ENCODE measurements around the gene CH25H.
A peak's percentile ranks its signal among the peaks of the same experiment; 100 is the strongest.
"Not testable (repeated sequence)": the region's sequence is repeated elsewhere in the genome, so short reads cannot be mapped to it uniquely, and the experiment has no call there.

CH25H gene

GRCh38 chr10:89207181-89207800 is at the start of gene CH25H:
TSS of gene CH25H (minus strand) at chr10:89207317. CDS start at chr10:89207292, 25 bp downstream.
- Mint-ChIP-seq H3K4me1 (peaks cover 17% of the 10 kb centered on the region), H3K27ac (no peak within 1 kb of the TSS), H3K9me3 (no peaks in the 10 kb centered on the region), H3K36me3 (no peaks in the 10 kb centered on the region), H3K4me3 (peak within 1 kb of the TSS; percentile 83)
- ATAC-seq (peak; percentile 81), DNase-seq (ENCODE audit: low spot score in 2 of 2) (peak; percentile 17 to 64)

GRCh38 chr10:89256340-89256739 is 49.2 kb upstream of the CH25H start:
- no peak for ATAC-seq
- H3K9me3 Mint-ChIP-seq, result no peaks in the 10 kb centered on the region
- no peak overlapping the region for H3K4me3 Mint-ChIP-seq

GRCh38 chr10:89255793-89256192 is 48.7 kb upstream of the CH25H start:
- Mint-ChIP-seq H3K4me1 (peaks cover 24% of the 10 kb centered on the region), H3K36me3 (no peaks in the 10 kb centered on the region), H3K9me3 (no peaks in the 10 kb centered on the region), H3K27ac (no peak overlapping the region), H3K4me3 (no peak overlapping the region)
- ATAC-seq (no peak), DNase-seq (ENCODE audit: low spot score in 2 of 2) (no peak)

More at GRCh38 chr10:89256340-89256739, 49.2 kb upstream of the CH25H start:
- no peak for DNase-seq (ENCODE audit: low spot score in 2 of 2)
- Mint-ChIP-seq H3K36me3 (no peaks in the 10 kb centered on the region), H3K4me1 (peaks cover 22% of the 10 kb centered on the region), H3K27ac (no peak overlapping the region)

DNA sequence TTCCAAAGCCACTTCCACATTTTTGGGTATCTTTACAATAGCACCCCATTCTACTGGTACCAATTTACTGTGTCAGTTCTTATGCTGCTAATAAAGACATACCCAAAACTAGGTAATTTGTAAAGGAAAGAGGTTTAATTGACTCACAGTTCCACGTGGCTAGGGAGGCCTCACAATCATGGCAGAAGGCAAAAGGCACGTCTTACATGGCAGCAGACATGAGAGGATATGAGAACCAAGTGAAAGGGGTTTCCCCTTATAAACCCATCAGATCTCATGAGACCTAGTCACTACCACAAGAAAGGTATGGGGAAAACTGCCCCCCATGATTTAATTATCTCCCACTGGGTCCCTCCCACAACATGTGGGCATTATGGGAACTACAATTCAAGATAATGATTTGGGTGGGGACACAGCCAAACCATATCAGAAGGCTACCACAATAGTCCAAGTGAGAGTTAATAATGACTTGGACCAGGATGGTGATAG is 48.0 kb upstream of the CH25H start:
- H3K4me1 Mint-ChIP-seq, result peaks cover 21% of the 10 kb centered on the region
- not testable (repeated sequence) for H3K36me3 Mint-ChIP-seq; DNase-seq (ENCODE audit: low spot score in 2 of 2); H3K9me3 Mint-ChIP-seq; H3K4me3 Mint-ChIP-seq; ATAC-seq
- peak overlapping the region; percentile 26 for H3K27ac Mint-ChIP-seq

- DNase-seq (ENCODE audit: low spot score in 2 of 2), result no peak
- Mint-ChIP-seq H3K4me1 (peaks cover 29% of the 10 kb centered on the region), H3K4me3 (peak overlapping the region; percentile 84), H3K27ac (peak overlapping the region; percentile 83), H3K36me3 (peaks cover 6% of the 10 kb centered on the region), H3K9me3 (no peaks in the 10 kb centered on the region)
- ATAC-seq, result no peak
These were observed 45.1 kb upstream of the CH25H start for GRCh38 chr10:89252225-89252585.

DNA sequence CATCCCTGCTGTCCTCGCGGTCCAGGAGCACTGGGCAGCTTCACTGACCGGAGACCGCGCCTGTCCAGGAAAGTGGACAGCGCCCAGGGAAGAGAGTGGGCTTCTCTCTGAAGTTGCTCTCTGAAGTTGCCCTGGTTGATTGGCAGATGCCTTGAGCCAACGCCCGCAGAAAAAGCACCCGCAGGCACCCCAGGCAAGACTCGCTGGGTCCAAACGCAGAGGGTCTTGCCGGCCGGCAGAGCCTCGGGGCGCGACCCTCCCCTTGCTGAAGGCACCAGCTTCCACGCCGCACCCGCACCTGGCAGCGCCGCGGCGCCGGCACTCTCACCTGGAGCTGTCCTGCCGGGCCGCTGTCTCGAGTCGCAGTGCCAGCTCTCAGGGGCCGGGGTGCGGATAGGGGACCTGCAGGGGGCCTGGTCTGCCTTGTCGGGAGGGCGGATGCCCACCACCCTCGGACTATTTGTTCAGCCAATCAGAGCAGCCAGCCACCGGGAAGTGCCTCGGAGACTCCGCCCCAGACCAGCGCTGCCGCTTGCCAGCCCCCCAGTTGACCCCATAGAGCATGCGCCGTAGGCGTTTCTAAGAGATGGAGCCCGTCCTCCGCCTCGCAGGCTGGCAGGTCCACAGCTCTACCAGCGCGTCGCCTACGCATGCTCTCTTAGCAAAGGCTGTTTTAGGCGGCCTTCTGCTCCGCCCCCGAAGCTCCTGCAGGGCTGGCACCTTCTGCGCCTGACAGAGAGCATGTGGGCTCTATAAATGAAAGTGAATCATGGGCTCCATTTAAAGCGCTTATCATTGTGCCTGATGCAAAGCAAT is 44.5 kb upstream of the CH25H start, which contains the start of gene LIPA:
LIPA (minus strand) TSS at position 367 of the 816 bp plus-strand sequence. CDS start 4,127 bp downstream, outside the sequence.
- peak within 1 kb of the TSS; percentile 84 for H3K4me3 Mint-ChIP-seq
- peak; percentile 97 for ATAC-seq
- peak within 1 kb of the TSS; percentile 83 for H3K27ac Mint-ChIP-seq
- peaks cover 6% of the 10 kb centered on the region for H3K36me3 Mint-ChIP-seq
- peaks cover 29% of the 10 kb centered on the region for H3K4me1 Mint-ChIP-seq
- peak; percentile 78 to 96 for DNase-seq (ENCODE audit: low spot score in 2 of 2)
- H3K9me3 Mint-ChIP-seq, result no peaks in the 10 kb centered on the region

- no peak for ATAC-seq
These were observed 43.8 kb upstream of the CH25H start for GRCh38 chr10:89250865-89251408.

DNA sequence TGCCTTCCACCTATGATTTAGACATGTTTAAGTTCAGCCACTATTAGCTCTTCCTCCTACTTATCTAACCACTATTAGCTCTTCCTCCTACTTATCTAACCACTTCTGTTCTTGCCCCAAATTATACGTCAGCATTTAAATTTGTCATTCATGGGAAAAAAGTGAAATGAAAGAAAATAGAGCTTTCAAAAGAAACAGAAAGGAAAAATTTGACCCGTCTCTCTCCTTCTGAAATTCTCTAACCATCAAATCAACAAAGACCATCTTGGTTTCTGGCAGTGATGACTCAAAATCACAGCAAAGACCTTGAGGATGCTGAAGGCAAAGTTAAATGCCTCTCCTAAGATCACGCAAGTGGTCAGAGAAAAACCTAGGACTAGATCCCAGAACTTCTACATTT is 41.9 kb upstream of the CH25H start:
- ATAC-seq, result no peak
- H3K27ac Mint-ChIP-seq, result no peak overlapping the region
- H3K36me3 Mint-ChIP-seq, result peaks cover 22% of the 10 kb centered on the region
- H3K4me3 Mint-ChIP-seq, result peak overlapping the region; percentile 5
- no peaks in the 10 kb centered on the region for H3K9me3 Mint-ChIP-seq
- H3K4me1 Mint-ChIP-seq, result peaks cover 16% of the 10 kb centered on the region
- no peak for DNase-seq (ENCODE audit: low spot score in 2 of 2)

More at GRCh38 chr10:89250865-89251408, 43.8 kb upstream of the CH25H start:
- no peak for DNase-seq (ENCODE audit: low spot score in 2 of 2)
- peak overlapping the region; percentile 84 for H3K4me3 Mint-ChIP-seq
- H3K9me3 Mint-ChIP-seq, result no peaks in the 10 kb centered on the region
- H3K27ac Mint-ChIP-seq, result peak overlapping the region; percentile 83
- H3K36me3 Mint-ChIP-seq, result peaks cover 10% of the 10 kb centered on the region
- H3K4me1 Mint-ChIP-seq, result peaks cover 29% of the 10 kb centered on the region

DNA sequence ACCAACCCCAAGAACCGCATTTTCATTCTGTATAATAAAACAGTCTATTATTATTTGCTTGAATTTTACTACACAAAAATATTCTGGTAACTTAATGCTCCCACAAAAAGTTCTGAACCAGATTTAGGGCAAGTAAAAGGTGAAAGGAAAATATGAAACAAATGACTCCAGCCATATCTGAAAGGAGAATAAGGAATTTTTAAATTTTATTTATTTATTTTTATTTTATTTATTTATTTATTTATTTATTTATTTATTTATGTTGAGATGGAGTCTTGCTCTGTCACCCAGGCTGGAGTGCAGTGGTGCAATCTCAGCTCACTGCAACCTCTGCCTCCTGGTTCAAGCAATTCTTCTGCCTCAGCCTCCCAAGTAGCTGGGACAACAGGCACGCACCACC is 40.5 kb upstream of the CH25H start:
- not testable (repeated sequence) for H3K27ac Mint-ChIP-seq; H3K9me3 Mint-ChIP-seq; H3K4me3 Mint-ChIP-seq; DNase-seq (ENCODE audit: low spot score in 2 of 2); ATAC-seq
- H3K36me3 Mint-ChIP-seq, result peaks cover 22% of the 10 kb centered on the region
- peaks cover 16% of the 10 kb centered on the region for H3K4me1 Mint-ChIP-seq

DNA sequence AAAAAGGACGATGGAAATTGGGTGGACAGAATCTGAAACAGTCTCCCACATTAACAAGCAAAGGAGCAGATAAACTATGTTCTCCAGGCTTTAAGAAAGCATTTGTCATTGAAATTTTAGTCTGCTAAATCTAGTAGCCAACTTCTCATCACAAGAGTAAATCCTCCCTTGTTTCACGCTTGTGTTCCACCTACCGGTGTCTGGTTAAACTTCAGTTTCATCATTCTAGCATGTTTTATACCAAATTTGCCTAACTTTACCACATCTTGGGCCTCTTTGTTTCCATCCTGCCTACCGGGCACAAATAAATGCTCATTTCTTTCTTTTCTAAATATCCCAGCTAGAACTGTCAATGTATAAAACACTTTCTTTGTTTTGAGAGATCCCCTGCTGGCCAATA is 38.7 kb upstream of the CH25H start:
- Mint-ChIP-seq H3K36me3 (peaks cover 22% of the 10 kb centered on the region), H3K9me3 (no peaks in the 10 kb centered on the region), H3K4me1 (peaks cover 10% of the 10 kb centered on the region), H3K27ac (no peak overlapping the region), H3K4me3 (no peak overlapping the region)
- DNase-seq (ENCODE audit: low spot score in 2 of 2), result no peak
- ATAC-seq, result no peak

DNA sequence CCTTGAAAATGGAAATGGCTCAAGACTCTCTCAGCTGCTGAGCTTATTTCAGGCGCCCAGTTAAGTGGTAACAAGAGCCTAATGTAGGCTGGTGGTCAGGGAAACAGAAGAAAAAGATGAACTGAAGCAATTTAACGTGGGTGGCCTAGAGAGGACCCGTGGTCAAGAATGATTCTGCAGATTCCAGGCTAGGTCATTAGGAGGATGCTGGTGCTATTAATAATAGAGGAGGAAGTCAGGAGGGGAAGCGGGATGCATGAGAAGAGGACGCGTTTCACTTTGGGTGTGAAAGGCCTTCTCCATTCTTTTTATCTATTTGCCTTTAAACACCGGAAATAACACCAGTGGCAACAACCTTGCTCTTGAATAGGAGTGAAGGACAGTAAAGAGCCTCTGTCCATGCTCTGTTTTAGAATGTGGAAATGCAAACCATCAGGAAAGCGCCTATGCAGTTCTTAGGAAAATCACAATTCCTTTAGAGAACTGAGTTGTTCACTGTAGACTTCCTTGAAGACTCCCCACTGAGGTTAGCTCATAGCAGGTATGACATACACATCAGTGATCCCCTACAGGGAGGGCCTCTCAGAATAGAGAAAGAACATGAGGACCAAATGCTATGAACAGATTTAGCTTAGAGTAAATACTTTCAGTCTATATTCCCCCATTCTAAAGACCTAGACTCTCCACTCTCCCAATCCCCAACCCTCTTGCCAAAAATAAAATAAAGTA is 35.9 kb upstream of the CH25H start:
- Mint-ChIP-seq H3K4me1 (peaks cover 5% of the 10 kb centered on the region), H3K36me3 (peaks cover 21% of the 10 kb centered on the region), H3K9me3 (no peaks in the 10 kb centered on the region), H3K27ac (no peak overlapping the region), H3K4me3 (no peak overlapping the region)
- ATAC-seq (no peak), DNase-seq (ENCODE audit: low spot score in 2 of 2) (no peak)

DNA sequence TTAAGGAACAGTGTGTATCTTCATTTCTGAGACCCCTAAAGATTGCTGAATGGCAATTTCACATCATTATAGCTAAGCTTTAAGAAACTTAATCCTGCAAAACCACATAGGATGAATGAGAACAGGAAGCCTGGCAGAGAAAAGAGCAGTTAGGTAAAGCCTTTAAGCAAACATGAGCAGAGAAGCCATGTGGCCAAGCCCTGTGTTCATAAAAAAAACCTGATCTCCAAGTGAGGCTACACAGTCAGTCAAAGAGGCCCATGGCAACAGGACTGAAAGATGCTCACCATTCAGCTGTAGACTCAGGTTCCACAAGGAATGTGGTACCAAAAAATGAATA is 35.2 kb upstream of the CH25H start:
- Mint-ChIP-seq H3K36me3 (peaks cover 21% of the 10 kb centered on the region), H3K4me3 (no peak overlapping the region), H3K9me3 (no peaks in the 10 kb centered on the region), H3K4me1 (peaks cover 5% of the 10 kb centered on the region), H3K27ac (no peak overlapping the region)
- ATAC-seq, result no peak
- no peak for DNase-seq (ENCODE audit: low spot score in 2 of 2)

DNA sequence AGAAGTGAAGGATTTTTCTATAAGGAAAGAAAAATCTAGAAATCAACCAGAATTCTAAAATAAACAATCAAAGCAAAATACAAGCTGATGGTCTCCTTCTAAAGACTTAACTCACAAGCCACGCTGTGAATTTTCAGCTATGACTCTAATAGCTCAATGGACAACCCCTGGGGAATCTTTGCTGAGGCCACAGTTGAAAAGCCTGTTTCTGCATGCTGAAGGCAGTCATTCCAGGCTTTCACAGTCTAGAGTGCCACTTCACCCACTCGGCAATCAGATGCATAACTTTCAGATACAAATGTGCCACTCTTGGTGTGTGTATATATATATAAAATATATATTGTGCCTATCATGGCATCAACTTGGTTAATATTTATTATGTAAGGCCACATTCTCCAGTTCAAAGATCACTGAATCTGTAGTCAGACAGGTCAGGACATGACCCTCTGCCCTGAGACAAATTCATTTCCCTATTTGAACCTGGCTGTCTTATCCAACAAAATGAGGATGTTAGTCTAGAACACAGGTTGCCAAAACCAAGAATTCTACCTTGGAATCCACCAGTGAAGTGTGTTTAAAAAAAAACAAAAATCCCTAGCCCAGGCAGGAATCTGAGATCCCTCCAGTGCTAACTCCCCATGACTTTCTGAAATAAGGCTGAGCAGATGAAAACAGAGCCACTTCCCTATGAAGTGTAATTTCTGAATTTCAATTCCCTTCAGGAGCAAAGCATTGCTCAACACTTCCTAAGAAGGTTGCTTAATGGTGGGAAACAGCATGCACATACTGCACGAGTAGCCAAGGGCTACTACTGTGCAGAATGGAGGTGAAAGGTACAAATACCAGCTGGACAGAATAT is 34.6 kb upstream of the CH25H start:
- no peak overlapping the region for H3K27ac Mint-ChIP-seq
- peak; percentile 46 for ATAC-seq
- H3K36me3 Mint-ChIP-seq, result peaks cover 21% of the 10 kb centered on the region
- DNase-seq (ENCODE audit: low spot score in 2 of 2), result no peak
- H3K9me3 Mint-ChIP-seq, result no peaks in the 10 kb centered on the region
- no peak overlapping the region for H3K4me3 Mint-ChIP-seq
- peaks cover 5% of the 10 kb centered on the region for H3K4me1 Mint-ChIP-seq

GRCh38 chr10:89241026-89241425 is 33.9 kb upstream of the CH25H start:
- peaks cover 5% of the 10 kb centered on the region for H3K4me1 Mint-ChIP-seq
- no peak overlapping the region for H3K27ac Mint-ChIP-seq
- H3K9me3 Mint-ChIP-seq, result no peaks in the 10 kb centered on the region
- H3K4me3 Mint-ChIP-seq, result no peak overlapping the region
- ATAC-seq (no peak), DNase-seq (ENCODE audit: low spot score in 2 of 2) (no peak)
- H3K36me3 Mint-ChIP-seq, result peaks cover 23% of the 10 kb centered on the region

Data from stimulated activated effector memory CD8-positive, alpha-beta T cell treated with anti-CD3 and anti-CD28 coated beads, Interleukin-12 subunit alpha, Interleukin-12 subunit beta, amount 100 ng/mL, for 72 hours (primary cell).